HepG2 (cell line): ENCODE data around the gene ZNF519. TPM values are rescaled to one million over a fixed set of nuclear protein-coding genes. Genes with fewer than 3 reads are reported as not detected.
A peak's percentile ranks its signal among the peaks of the same experiment; 100 is the strongest.
"Not testable (repeated sequence)": the region's sequence is repeated elsewhere in the genome, so short reads cannot be mapped to it uniquely, and the experiment has no call there.

ENCODE experiments used
- ARNT2 ChIP-seq: sonication (generic); formaldehyde crosslinking; IDR thresholded peaks from 2 replicates; pipeline ENCODE4 v1.8.0; 2022; ENCODE audit warnings: mild to moderate bottlenecking, low read depth, missing genetic modification reagents, moderate library complexity
- BRCA1 ChIP-seq: sonication (generic); formaldehyde crosslinking; IDR thresholded peaks from 2 replicates; pipeline ENCODE4 v1.4.0; 2020; ENCODE audit warnings: missing genetic modification reagents
- CBX5 ChIP-seq: sonication (generic); formaldehyde crosslinking; IDR thresholded peaks from 2 replicates; pipeline ENCODE4 v1.4.0; 2020; ENCODE audit warnings: missing genetic modification reagents, borderline replicate concordance
- GATAD2A ChIP-seq: IDR thresholded peaks from 2 replicates; pipeline ENCODE4 v1.6.1; 2016
- HOXA7 ChIP-seq: sonication (generic); formaldehyde crosslinking; IDR thresholded peaks from 2 replicates; pipeline ENCODE4 v1.8.1; 2022; ENCODE audit warnings: mild to moderate bottlenecking, missing genetic modification reagents, moderate library complexity
- KMT2A ChIP-seq: sonication (generic); formaldehyde crosslinking; IDR thresholded peaks from 2 replicates; pipeline ENCODE4 v1.4.0; 2020; ENCODE audit warnings: missing genetic modification reagents
- MTA1 ChIP-seq: sonication (generic); formaldehyde crosslinking; IDR thresholded peaks from 2 replicates; pipeline ENCODE4 v1.4.0; 2020; ENCODE audit warnings: missing genetic modification reagents, mild to moderate bottlenecking, borderline replicate concordance
- SALL1 ChIP-seq: sonication (generic); formaldehyde crosslinking; IDR thresholded peaks from 2 replicates; pipeline ENCODE4 v1.8.0; 2022; ENCODE audit warnings: mild to moderate bottlenecking, missing genetic modification reagents
- SP1 ChIP-seq, 2 experiments: fragments of 450-650 bp in 1 of 2; sonication (generic) in 1 of 2; formaldehyde crosslinking in 1 of 2; IDR thresholded peaks; 2 replicates each; pipeline versions ENCODE4 v1.4.0 to v1.6.1; 2016 to 2020; ENCODE audit warnings: missing genetic modification reagents in 1 of 2
- ZMYM3 ChIP-seq: sonication (generic); formaldehyde crosslinking; IDR thresholded peaks from 2 replicates; pipeline ENCODE4 v1.5.1; 2020; ENCODE audit warnings: mild to moderate bottlenecking, missing genetic modification reagents
- ZNF34 ChIP-seq: sonication (generic); formaldehyde crosslinking; IDR thresholded peaks from 2 replicates; pipeline ENCODE4 v1.4.0; 2020; ENCODE audit warnings: mild to moderate bottlenecking, missing genetic modification reagents, borderline replicate concordance
- ZNF766 ChIP-seq: sonication (generic); formaldehyde crosslinking; IDR thresholded peaks from 2 replicates; pipeline ENCODE4 v1.5.0; 2020; ENCODE audit warnings: missing genetic modification reagents, borderline replicate concordance
- polyA plus RNA-seq, 8 experiments: library from polyadenylated mRNA; depleted of rRNA in 3 of 8; stranded (reverse) in 7 of 8; unstranded in 1 of 8; fragments of >200 nt; fragmentation: Illumina TruSeq in 4 of 8; extraction: Trizol in 4 of 8; gene quantifications; 2 replicates each; pipeline versions ENCODE4 v1.2.1 to v1.2.3, GENCODE V29; 2011 to 2016; ENCODE audit warnings: low read depth in 4 of 8, missing spikeins in 1 of 8, mixed read lengths in 1 of 8; ENCODE audit not compliant: insufficient read depth in 1 of 8
- total RNA-seq, 5 experiments: library from RNA; depleted of rRNA; stranded (reverse); fragments of >200 nt; fragmentation: Illumina TruSeq; extraction: Trizol; gene quantifications; 2 replicates each; pipeline ENCODE4 v1.2.3, GENCODE V29; 2016; ENCODE audit warnings: low read depth in 1 of 5
- TF ChIP-seq, protein P1 (sequence below): sonication (generic); formaldehyde crosslinking; IDR thresholded peaks from 2 replicates; pipeline ENCODE4 v1.5.1; 2020; ENCODE audit warnings: mild to moderate bottlenecking, missing genetic modification reagents, moderate library complexity
- TF ChIP-seq, protein P2 (sequence below): sonication (generic); formaldehyde crosslinking; IDR thresholded peaks from 2 replicates; pipeline ENCODE4 v1.5.1; 2020; ENCODE audit warnings: missing genetic modification reagents, mild to moderate bottlenecking, borderline replicate concordance
- TF ChIP-seq, protein P3 (sequence below): sonication (generic); formaldehyde crosslinking; IDR thresholded peaks from 2 replicates; pipeline ENCODE4 v1.5.0; 2020; ENCODE audit warnings: mild to moderate bottlenecking, missing genetic modification reagents, borderline replicate concordance

ZNF519 gene
- total and polyA plus RNA-seq, 2 of the 13 experiments (the other 11 are each of a cell fraction or from before 2014, with no cell fraction given): 7.3 to 11.1 TPM

DNA sequence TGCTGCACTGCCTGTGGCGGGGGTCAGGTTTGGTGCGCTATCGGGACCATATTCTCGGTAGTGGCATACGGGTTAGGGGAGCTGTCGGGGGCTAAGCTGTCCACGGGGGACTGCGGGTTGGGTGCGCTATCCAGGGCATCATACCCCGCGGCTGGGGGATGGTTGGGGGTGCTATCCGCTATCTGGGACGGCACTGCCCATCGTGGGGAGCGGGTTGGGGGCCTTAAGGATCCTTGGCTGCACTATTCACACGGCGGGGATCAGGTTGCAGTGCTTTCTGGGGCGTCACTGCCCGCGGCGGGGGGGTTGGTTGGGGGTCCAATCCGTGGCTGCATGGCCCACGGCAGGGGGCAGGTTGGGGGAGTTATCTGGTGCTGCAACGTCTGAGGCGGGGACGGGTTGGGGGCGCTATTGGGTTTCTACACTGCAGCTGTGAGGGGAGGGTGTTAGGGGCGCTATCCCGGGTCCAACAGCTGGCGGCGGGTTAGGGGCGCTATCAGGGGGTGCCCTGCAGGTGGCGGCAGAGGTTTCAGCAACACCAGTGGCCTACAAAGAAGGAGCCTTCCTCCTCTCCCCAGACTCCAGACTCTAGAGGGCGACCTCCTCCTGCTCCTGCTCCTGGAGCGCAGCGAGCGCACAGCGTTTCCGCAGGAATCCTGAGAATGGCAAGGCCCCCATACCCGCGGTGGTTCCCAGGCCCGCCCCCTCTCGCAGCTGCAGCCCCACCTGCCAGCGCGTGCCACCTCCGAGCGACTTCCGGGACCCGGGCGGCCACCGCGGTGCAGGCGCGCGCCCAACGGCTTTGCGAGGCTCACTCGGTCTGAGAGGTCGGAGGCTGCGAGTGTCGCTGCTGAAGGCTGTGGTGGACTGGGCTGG, 46.3 kb upstream of the ZNF519 start (continued):
- TF ChIP-seq ZNF34 (CRISPR knock-in tag) (0 out of 2 replicates have a peak, but pooled peaks have one; percentile 32), BRCA1 (CRISPR knock-in tag) (peak; percentile 43; the same call in 1 of the 2 replicates), HOXA7 (CRISPR knock-in tag) (peak; percentile 55; the same call in 1 of the 2 replicates), SP1 (CRISPR knock-in tag; IDR thresholded peaks at IDR 0.05) (peak; percentile 50; the same call in 1 of the 2 replicates), ZMYM3 (CRISPR knock-in tag) (peak; percentile 51; the same call in 1 of the 2 replicates), ARNT2 (CRISPR knock-in tag) (peak; percentile 60; the same call in 1 of the 2 replicates), MTA1 (CRISPR knock-in tag) (peak; percentile 60; the same call in 1 of the 2 replicates), CBX5 (CRISPR knock-in tag) (peak; percentile 77; the same call in 1 of the 2 replicates), GATAD2A (CRISPR knock-in tag) (peak; percentile 53; the same call in 1 of the 2 replicates), SALL1 (peak; percentile 75), ZNF766 (CRISPR knock-in tag) (0 out of 2 replicates have a peak, but pooled peaks have one; percentile 60), KMT2A (CRISPR knock-in tag) (peak; percentile 46; the same call in 1 of the 2 replicates)
- TF ChIP-seq SP1 (IDR thresholded peaks at IDR 0.05): not testable (repeated sequence)
- TF ChIP-seq, protein P1, sequence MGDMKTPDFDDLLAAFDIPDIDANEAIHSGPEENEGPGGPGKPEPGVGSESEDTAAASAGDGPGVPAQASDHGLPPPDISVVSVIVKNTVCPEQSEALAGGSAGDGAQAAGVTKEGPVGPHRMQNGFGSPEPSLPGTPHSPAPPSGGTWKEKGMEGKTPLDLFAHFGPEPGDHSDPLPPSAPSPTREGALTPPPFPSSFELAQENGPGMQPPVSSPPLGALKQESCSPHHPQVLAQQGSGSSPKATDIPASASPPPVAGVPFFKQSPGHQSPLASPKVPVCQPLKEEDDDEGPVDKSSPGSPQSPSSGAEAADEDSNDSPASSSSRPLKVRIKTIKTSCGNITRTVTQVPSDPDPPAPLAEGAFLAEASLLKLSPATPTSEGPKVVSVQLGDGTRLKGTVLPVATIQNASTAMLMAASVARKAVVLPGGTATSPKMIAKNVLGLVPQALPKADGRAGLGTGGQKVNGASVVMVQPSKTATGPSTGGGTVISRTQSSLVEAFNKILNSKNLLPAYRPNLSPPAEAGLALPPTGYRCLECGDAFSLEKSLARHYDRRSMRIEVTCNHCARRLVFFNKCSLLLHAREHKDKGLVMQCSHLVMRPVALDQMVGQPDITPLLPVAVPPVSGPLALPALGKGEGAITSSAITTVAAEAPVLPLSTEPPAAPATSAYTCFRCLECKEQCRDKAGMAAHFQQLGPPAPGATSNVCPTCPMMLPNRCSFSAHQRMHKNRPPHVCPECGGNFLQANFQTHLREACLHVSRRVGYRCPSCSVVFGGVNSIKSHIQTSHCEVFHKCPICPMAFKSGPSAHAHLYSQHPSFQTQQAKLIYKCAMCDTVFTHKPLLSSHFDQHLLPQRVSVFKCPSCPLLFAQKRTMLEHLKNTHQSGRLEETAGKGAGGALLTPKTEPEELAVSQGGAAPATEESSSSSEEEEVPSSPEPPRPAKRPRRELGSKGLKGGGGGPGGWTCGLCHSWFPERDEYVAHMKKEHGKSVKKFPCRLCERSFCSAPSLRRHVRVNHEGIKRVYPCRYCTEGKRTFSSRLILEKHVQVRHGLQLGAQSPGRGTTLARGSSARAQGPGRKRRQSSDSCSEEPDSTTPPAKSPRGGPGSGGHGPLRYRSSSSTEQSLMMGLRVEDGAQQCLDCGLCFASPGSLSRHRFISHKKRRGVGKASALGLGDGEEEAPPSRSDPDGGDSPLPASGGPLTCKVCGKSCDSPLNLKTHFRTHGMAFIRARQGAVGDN (CRISPR knock-in tag): peak; percentile 90
- TF ChIP-seq, protein P2, sequence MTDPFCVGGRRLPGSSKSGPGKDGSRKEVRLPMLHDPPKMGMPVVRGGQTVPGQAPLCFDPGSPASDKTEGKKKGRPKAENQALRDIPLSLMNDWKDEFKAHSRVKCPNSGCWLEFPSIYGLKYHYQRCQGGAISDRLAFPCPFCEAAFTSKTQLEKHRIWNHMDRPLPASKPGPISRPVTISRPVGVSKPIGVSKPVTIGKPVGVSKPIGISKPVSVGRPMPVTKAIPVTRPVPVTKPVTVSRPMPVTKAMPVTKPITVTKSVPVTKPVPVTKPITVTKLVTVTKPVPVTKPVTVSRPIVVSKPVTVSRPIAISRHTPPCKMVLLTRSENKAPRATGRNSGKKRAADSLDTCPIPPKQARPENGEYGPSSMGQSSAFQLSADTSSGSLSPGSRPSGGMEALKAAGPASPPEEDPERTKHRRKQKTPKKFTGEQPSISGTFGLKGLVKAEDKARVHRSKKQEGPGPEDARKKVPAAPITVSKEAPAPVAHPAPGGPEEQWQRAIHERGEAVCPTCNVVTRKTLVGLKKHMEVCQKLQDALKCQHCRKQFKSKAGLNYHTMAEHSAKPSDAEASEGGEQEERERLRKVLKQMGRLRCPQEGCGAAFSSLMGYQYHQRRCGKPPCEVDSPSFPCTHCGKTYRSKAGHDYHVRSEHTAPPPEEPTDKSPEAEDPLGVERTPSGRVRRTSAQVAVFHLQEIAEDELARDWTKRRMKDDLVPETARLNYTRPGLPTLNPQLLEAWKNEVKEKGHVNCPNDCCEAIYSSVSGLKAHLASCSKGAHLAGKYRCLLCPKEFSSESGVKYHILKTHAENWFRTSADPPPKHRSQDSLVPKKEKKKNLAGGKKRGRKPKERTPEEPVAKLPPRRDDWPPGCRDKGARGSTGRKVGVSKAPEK (CRISPR knock-in tag): 0 out of 2 replicates have a peak, but pooled peaks have one; percentile 37
- TF ChIP-seq, protein P3, sequence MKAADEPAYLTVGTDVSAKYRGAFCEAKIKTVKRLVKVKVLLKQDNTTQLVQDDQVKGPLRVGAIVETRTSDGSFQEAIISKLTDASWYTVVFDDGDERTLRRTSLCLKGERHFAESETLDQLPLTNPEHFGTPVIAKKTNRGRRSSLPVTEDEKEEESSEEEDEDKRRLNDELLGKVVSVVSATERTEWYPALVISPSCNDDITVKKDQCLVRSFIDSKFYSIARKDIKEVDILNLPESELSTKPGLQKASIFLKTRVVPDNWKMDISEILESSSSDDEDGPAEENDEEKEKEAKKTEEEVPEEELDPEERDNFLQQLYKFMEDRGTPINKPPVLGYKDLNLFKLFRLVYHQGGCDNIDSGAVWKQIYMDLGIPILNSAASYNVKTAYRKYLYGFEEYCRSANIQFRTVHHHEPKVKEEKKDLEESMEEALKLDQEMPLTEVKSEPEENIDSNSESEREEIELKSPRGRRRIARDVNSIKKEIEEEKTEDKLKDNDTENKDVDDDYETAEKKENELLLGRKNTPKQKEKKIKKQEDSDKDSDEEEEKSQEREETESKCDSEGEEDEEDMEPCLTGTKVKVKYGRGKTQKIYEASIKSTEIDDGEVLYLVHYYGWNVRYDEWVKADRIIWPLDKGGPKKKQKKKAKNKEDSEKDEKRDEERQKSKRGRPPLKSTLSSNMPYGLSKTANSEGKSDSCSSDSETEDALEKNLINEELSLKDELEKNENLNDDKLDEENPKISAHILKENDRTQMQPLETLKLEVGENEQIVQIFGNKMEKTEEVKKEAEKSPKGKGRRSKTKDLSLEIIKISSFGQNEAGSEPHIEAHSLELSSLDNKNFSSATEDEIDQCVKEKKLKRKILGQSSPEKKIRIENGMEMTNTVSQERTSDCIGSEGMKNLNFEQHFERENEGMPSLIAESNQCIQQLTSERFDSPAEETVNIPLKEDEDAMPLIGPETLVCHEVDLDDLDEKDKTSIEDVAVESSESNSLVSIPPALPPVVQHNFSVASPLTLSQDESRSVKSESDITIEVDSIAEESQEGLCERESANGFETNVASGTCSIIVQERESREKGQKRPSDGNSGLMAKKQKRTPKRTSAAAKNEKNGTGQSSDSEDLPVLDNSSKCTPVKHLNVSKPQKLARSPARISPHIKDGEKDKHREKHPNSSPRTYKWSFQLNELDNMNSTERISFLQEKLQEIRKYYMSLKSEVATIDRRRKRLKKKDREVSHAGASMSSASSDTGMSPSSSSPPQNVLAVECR: peak; percentile 66; the same call in 1 of the 2 replicates
